ENCODE results near the gene TBC1D14. TPM values are rescaled to one million over a fixed set of nuclear protein-coding genes. Genes with fewer than 3 reads are reported as not detected.
A peak's percentile ranks its signal among the peaks of the same experiment; 100 is the strongest.

The TBC1D14 gene
- total and polyA plus RNA-seq, 5 donors = 20.1 to 44.8 (median 41.3) TPM

DNA sequence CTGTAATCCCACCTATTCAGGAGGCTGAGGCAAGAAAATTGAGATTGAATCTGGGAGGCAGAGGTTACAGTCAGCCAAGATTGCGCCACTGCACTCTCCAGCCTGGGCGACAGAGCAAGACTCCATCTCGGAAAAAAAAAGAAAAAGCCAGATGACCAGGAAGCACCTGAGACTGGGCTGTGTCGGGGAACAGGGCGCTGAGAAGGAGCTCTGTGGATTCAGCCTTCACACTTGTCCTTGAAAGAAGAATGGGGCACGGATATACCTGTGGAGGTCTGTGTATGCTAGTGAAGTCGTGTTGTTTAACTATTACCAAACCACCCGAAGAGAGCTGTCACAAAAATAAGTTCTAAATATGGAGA, 94.2 kb downstream of the TBC1D14 start:
- no peak for ATAC-seq
- 81% methylated on average over 8 of the region's 8 CpGs for WGBS

DNA sequence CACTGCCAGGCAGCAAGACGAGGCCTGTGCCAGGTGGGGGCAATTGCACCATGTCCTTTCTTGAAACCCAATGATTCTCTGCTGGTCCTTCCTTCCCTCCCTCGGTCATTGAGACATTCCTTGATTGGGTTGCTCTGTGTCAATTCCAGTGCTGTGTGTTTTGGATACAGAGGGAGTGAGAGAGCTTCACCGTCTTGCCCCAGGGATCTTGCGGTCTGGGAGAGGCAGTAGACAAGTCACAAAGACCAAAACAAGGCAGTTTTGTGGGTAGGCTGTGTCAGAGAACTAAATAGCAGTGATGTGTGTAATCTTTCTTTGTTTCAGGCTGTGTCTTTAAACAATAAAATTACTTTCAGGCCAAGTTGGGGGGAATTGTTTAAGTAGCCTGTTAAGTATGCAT, 94.7 kb downstream of the TBC1D14 start:
- Histone ChIP-seq H3K4me1 (ENCODE audit: control insufficient read depth, insufficient read depth, low read length) (no peaks in the 10 kb centered on the region), H3K4me3 (ENCODE audit: low read length) (no peak overlapping the region), H3K9me3 (ENCODE audit: control insufficient read depth, low read length) (no peaks in the 10 kb centered on the region), H3K27me3 (ENCODE audit: control insufficient read depth, insufficient read depth) (no peaks in the 10 kb centered on the region), H3K27ac (ENCODE audit: low read length) (no peak overlapping the region)
- ATAC-seq (no peak), DNase-seq (no peak)
- intact Hi-C loops (cut with DNase I) = no loop called here
- WGBS = 90% methylated on average over 4 of the region's 4 CpGs

More for the DNA sequence above, 94.2 kb downstream of the TBC1D14 start:
- Histone ChIP-seq H3K27me3 (ENCODE audit: control insufficient read depth, insufficient read depth) (no peaks in the 10 kb centered on the region), H3K27ac (ENCODE audit: low read length) (no peak overlapping the region), H3K9me3 (ENCODE audit: control insufficient read depth, low read length) (no peaks in the 10 kb centered on the region), H3K4me1 (ENCODE audit: control insufficient read depth, insufficient read depth, low read length) (no peaks in the 10 kb centered on the region), H3K4me3 (ENCODE audit: low read length) (no peak overlapping the region)
- no peak for DNase-seq
- intact Hi-C loops (cut with DNase I) = no loop called here

DNA sequence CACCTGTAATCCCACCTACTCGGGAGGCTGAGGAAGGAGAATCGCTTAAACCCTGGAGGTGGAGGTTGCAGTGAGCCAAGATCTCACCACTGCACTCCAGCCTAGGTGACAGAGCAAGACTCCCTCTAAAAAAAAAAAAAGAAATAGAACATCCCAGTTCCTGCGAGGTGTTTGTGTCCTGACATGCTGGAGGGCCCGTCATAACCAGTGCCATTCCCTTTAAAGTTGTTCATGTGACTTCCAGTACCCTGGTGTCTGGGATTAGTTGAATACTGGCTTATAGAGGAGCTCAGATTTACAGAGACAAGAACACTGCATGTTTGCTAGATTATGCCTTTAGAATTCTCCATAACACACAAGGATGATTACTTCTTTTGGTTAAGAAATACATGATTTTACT, 95.9 kb downstream of the TBC1D14 start:
- no peaks in the 10 kb centered on the region for H3K9me3 ChIP-seq (ENCODE audit: control insufficient read depth, low read length)
- no peak for DNase-seq
- no peaks in the 10 kb centered on the region for H3K27me3 ChIP-seq (ENCODE audit: control insufficient read depth, insufficient read depth)
- H3K27ac ChIP-seq (ENCODE audit: low read length) = no peak overlapping the region
- 90% methylated on average over 4 of the region's 4 CpGs for WGBS
- H3K4me3 ChIP-seq (ENCODE audit: low read length) = no peak overlapping the region
- no peak for ATAC-seq
- no peaks in the 10 kb centered on the region for H3K4me1 ChIP-seq (ENCODE audit: control insufficient read depth, insufficient read depth, low read length)
- intact Hi-C loops (cut with DNase I) = no loop called here

DNA sequence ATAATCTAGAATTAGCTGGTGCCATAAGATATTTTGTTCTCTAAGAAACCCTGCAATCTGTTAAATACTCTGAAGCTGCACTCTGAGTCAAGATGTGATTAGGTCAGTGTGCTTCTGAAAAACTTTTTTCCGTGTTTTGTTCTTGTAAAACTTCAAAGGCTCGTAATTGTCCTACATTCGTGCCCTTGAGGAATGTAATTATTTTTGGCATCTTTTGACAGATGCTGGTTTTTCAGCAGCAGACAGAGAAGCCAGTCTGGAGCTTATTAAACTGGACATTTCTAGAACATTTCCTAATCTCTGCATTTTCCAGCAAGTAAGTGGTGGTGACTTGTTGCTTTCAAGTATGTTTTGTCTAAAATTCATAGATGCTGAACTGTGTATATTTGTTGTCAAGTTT, 96.8 kb downstream of the TBC1D14 start:
- no peaks in the 10 kb centered on the region for H3K27me3 ChIP-seq (ENCODE audit: control insufficient read depth, insufficient read depth)
- ATAC-seq (no peak), DNase-seq (no peak)
- no peaks in the 10 kb centered on the region for H3K4me1 ChIP-seq (ENCODE audit: control insufficient read depth, insufficient read depth, low read length)
- intact Hi-C loops (cut with DNase I) = no loop called here
- H3K9me3 ChIP-seq (ENCODE audit: control insufficient read depth, low read length) = no peaks in the 10 kb centered on the region
- H3K27ac ChIP-seq (ENCODE audit: low read length) = no peak overlapping the region
- WGBS = 70% methylated on average over 3 of the region's 3 CpGs
- no peak overlapping the region for H3K4me3 ChIP-seq (ENCODE audit: low read length)

DNA sequence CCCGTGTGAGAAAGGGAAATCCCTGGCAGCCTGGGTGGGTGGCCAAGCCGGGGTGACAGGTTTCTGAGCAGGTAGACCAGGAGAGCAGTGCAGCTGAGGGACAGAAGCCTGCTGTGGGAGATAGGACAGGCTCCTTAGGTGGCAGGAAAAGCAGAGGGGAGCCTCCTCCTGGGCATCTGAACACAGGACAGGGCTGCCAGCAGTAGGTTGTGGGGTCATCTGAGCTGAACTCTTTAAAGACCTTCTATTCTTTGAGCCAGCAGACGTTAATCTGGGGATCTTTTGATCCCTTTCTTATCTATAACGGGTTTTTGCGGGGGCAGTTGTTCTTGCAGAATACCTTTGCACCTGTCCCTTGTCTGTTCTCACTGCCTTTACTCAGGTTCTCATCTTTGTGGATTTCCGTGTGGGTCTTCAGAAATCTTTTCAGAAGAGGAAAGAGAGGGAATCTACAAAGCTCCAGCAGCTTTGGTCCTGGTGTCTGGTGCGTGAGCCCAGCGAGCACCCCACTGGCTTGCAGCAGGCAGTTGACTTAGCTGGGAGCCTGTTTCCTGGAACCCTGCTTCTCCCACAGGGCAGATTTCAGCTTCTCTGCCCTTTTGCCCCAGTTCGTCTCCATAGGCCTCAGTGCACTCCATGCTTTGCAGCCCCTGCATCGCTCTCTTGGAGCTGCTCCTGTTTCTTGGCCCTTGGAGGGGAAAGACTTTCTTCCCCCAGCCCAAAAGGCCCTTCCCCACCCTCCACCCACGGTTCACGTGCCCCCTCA, 97.7 kb downstream of the TBC1D14 start:
- WGBS = 88% methylated on average over 12 of the region's 12 CpGs
- no peaks in the 10 kb centered on the region for H3K27me3 ChIP-seq (ENCODE audit: control insufficient read depth, insufficient read depth)

DNA sequence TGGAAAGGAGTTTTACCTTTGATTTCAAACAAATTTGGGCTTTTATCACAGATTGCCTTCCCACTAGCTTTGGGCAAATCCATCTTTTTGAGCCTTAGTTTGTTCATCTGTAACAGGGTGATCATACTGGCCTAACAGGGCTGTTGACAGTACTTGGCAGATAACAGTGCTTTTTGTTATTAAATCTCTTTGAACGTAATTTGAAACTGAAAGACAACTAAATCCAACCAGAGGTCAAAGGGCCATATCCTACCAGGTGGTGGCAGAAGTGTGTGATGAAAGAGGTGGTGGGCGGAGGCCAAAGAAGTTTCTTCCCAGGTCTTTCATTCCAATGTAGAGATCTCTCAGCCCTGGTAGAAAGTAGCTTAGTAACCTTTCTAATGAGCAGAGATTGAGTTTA, 98.3 kb downstream of the TBC1D14 start:
- Histone ChIP-seq H3K27me3 (ENCODE audit: control insufficient read depth, insufficient read depth) (no peaks in the 10 kb centered on the region), H3K9me3 (ENCODE audit: control insufficient read depth, low read length) (no peaks in the 10 kb centered on the region), H3K27ac (ENCODE audit: low read length) (no peak overlapping the region), H3K4me1 (ENCODE audit: control insufficient read depth, insufficient read depth, low read length) (no peaks in the 10 kb centered on the region), H3K4me3 (ENCODE audit: low read length) (no peak overlapping the region)
- WGBS = 67% methylated on average over 2 of the region's 2 CpGs
- no peak for ATAC-seq
- intact Hi-C loops (cut with DNase I) = no loop called here
- no peak for DNase-seq

More for the DNA sequence above, 97.7 kb downstream of the TBC1D14 start:
- Histone ChIP-seq H3K4me1 (ENCODE audit: control insufficient read depth, insufficient read depth, low read length) (no peaks in the 10 kb centered on the region), H3K27ac (ENCODE audit: low read length) (no peak overlapping the region), H3K4me3 (ENCODE audit: low read length) (no peak overlapping the region), H3K9me3 (ENCODE audit: control insufficient read depth, low read length) (no peaks in the 10 kb centered on the region)
- intact Hi-C loops (cut with DNase I) = no loop called here
- DNase-seq = no peak
- ATAC-seq = no peak

DNA sequence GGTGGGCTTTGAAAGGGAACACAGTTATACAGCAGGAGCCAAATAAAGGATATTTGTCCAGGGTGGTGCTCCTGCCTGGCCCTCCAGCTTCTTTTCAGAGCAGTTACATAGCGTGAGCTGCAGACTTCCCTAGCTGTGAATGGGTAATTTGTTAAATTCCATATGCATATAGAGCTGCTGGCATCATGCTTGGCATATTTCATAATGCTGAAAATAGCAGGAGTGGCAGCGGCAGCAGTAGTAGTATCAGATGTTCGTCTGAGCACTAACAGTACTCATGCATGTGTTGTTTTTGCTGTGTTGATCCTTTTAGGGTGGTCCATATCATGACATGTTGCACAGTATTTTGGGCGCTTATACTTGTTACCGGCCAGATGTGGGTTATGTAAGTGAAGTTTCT, 99.9 kb downstream of the TBC1D14 start:
- DNase-seq (no peak), ATAC-seq (peak; percentile 21 to 49)
- Histone ChIP-seq H3K27me3 (ENCODE audit: control insufficient read depth, insufficient read depth) (no peaks in the 10 kb centered on the region), H3K9me3 (ENCODE audit: control insufficient read depth, low read length) (no peaks in the 10 kb centered on the region), H3K4me3 (ENCODE audit: low read length) (no peak overlapping the region), H3K27ac (ENCODE audit: low read length) (no peak overlapping the region), H3K4me1 (ENCODE audit: control insufficient read depth, insufficient read depth, low read length) (no peaks in the 10 kb centered on the region)
- 67% methylated on average over 5 of the region's 5 CpGs for WGBS
- intact Hi-C loops (cut with DNase I) = no loop called here

DNA sequence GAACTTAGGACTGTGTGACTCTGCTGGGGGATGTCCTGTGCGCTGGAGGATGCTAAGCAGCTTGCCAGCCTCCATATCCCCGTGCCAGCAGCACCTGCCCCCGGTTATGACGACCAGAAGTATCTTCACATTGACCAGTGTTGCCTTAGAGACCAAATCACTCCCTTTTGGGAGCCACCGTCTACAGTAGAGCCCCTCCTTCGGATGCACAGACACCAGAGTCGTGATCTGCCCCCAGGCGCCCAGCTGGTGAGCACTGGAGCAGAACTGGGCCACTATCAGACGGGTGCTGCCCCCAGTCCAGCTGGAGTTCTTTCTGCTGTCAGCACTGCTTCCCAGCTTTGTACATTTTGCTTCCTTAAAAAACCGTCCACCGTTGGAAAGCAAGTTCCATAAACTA, 103.5 kb downstream of the TBC1D14 start:
- no peak overlapping the region for H3K4me3 ChIP-seq (ENCODE audit: low read length)
- no peaks in the 10 kb centered on the region for H3K9me3 ChIP-seq (ENCODE audit: control insufficient read depth, low read length)
- intact Hi-C loops (cut with DNase I) = no loop called here
- 82% methylated on average over 11 of the region's 11 CpGs for WGBS
- no peaks in the 10 kb centered on the region for H3K4me1 ChIP-seq (ENCODE audit: control insufficient read depth, insufficient read depth, low read length)
- H3K27ac ChIP-seq (ENCODE audit: low read length) = no peak overlapping the region
- ATAC-seq (no peak), DNase-seq (no peak)
- no peaks in the 10 kb centered on the region for H3K27me3 ChIP-seq (ENCODE audit: control insufficient read depth, insufficient read depth)

DNA sequence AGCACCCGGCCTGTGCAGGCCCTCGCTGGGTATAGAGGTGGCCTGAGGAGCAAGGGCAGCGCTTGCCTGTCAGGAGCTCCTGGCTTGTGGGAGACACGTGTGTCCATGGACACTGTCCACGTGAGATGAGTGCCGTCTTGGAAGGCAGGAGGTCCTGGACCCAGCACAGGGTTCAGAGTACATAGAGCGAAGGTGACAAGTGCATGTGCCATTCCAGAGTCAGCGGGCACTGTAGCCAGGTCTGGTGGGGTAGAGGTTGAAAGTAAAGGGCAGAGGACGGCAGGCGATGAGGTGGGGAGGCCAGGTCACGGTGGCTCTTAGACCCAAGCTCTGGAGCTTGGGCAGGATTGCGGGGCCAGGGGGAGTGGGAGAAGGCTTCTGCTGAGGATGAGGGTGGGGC, 105.2 kb downstream of the TBC1D14 start:
- no peak overlapping the region for H3K27ac ChIP-seq (ENCODE audit: low read length)
- no peak overlapping the region for H3K4me3 ChIP-seq (ENCODE audit: low read length)
- DNase-seq = no peak
- intact Hi-C loops (cut with DNase I) = no loop called here
- H3K27me3 ChIP-seq (ENCODE audit: control insufficient read depth, insufficient read depth) = no peaks in the 10 kb centered on the region
- no peaks in the 10 kb centered on the region for H3K9me3 ChIP-seq (ENCODE audit: control insufficient read depth, low read length)
- no peaks in the 10 kb centered on the region for H3K4me1 ChIP-seq (ENCODE audit: control insufficient read depth, insufficient read depth, low read length)
- no peak for ATAC-seq
- 97% methylated on average over 12 of the region's 12 CpGs for WGBS

DNA sequence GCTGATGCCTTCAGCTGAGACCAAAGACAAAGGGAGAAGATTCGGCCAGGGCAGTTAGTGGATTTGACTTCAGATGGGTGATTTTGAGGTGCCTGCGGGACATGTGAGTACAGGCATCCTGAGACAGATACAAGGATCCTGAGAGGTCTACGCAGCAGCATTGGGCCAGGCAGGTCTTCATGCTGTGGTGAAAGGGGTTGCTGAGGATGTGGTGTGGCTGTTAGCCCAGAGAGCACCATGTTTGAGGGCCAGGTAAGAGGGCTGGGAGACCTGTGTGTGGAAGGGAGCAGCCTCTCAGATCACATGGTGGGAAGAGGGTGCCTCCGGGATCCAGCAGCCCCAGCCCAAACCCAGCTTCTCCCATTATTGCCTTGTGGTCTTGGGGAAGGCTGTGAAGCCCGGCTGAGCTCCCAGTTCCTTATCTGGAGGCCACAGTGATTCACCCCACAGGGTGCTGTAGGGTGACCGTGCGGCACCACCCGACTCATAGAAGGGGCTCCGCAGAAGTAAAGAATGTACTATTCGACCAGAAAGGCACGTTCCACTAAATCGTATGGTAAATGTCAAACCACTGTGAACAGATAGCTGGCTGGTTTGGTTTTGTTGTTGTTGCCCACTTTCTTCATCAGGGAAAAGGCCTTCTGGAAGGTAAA, 105.9 kb downstream of the TBC1D14 start:
- H3K4me3 ChIP-seq (ENCODE audit: low read length) = no peak overlapping the region
- H3K27me3 ChIP-seq (ENCODE audit: control insufficient read depth, insufficient read depth) = no peaks in the 10 kb centered on the region
- intact Hi-C loops (cut with DNase I) = no loop called here
- no peaks in the 10 kb centered on the region for H3K9me3 ChIP-seq (ENCODE audit: control insufficient read depth, low read length)
- WGBS = 68% methylated on average over 12 of the region's 12 CpGs
- H3K4me1 ChIP-seq (ENCODE audit: control insufficient read depth, insufficient read depth, low read length) = no peaks in the 10 kb centered on the region
- ATAC-seq = no peak
- DNase-seq = no peak
- H3K27ac ChIP-seq (ENCODE audit: low read length) = no peak overlapping the region

DNA sequence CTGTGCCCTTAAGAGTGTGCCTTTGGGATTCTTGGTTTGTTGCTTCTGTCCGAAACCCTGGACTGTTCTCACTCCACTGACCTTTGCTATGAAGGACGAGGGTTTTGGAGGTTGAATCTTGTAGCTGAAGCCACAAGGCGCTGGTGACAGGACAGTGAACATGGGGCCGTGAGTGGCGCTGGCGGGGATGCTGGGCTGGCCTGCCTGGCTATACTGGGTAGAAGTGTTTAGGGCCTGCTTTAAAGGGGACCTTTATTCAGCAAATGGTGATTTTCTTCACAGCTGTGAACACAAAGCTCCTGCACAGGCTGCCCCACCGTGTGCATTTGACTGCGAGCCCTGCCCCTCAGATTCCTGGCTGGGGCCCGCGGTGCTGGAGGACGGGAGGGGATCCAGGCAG, 106.5 kb downstream of the TBC1D14 start:
- 72% methylated on average over 11 of the region's 11 CpGs for WGBS
- ATAC-seq = no peak
- intact Hi-C loops (cut with DNase I) = no loop called here

More for the DNA sequence above, 106.5 kb downstream of the TBC1D14 start:
- Histone ChIP-seq H3K4me3 (ENCODE audit: low read length) (no peak overlapping the region), H3K27me3 (ENCODE audit: control insufficient read depth, insufficient read depth) (no peaks in the 10 kb centered on the region), H3K9me3 (ENCODE audit: control insufficient read depth, low read length) (no peaks in the 10 kb centered on the region), H3K27ac (ENCODE audit: low read length) (no peak overlapping the region), H3K4me1 (ENCODE audit: control insufficient read depth, insufficient read depth, low read length) (no peaks in the 10 kb centered on the region)
- no peak for DNase-seq

Data from right cardiac atrium (tissue), 5 donors.